GM12878 (cell line): ENCODE data around the gene NUCB1. TPM values are rescaled to one million over a fixed set of nuclear protein-coding genes. Genes with fewer than 3 reads are reported as not detected.

Experiments
- ATAC-seq: fragments of 200-7000 bp; cut with Tn5 transposase; 3 replicates; pipeline ENCODE4 v1.9.1; 2020; ENCODE audit warnings: mild to moderate bottlenecking, moderate library complexity
- BruUV-seq: library from RNA; stranded (reverse); fragments of 400-500 nt; replicated peaks from 2 replicates; lab custom pipeline; 2021; lab: Mats Ljungman, UMichigan
- CTCF ChIA-PET: fragments of 300-600 bp; sonication (Branson Sonifier 250); formaldehyde crosslinking; extraction: SDS; loops from one replicate; lab custom pipeline; 2021; ENCODE audit warnings: inconsistent platforms; lab: Yijun Ruan, JAX
- POLR2A ChIA-PET: fragments of 350-600 bp; formaldehyde crosslinking; extraction: SDS; loops from one replicate; lab custom pipeline; 2021; ENCODE audit warnings: inconsistent platforms; lab: Charles Lee
- RAD21 ChIA-PET: fragments of 300-600 bp; sonication (Branson Sonifier 250); formaldehyde crosslinking; loops from one replicate; lab custom pipeline; 2023; ENCODE audit warnings: antibody characterized with exemption; ENCODE audit not compliant: unreplicated experiment; lab: Charles Lee
- SMC1A ChIA-PET: fragments of 300-600 bp; sonication (Branson Sonifier 250); formaldehyde crosslinking; loops from one replicate; lab custom pipeline; 2023; ENCODE audit not compliant: unreplicated experiment, uncharacterized antibody; lab: Charles Lee
- DNase-seq: peaks from one replicate; pipeline ENCODE4 v3.0.0-alpha.2; 2011; ENCODE audit warnings: low read depth, low spot score
- FAIRE-seq: peaks from 3 replicates; lab custom pipeline; 2011; peaks lifted over from hg19 to GRCh38; lab: Jason Lieb, UNC
- H2AFZ ChIP-seq: 2 replicates; pipeline ENCODE4 v1.6.0; 2011; ENCODE audit warnings: low read depth, low read length, control low read depth; ENCODE audit not compliant: control insufficient read depth
- H3K27ac ChIP-seq: 2 replicates; pipeline ENCODE4 v1.5.1; 2011; ENCODE audit warnings: control low read depth; ENCODE audit not compliant: control insufficient read depth, insufficient read depth
- H3K27me3 ChIP-seq, 2 experiments: replicated peaks in 1 of 2; 2 replicates each; pipeline versions ENCODE4 v1.6.0 to v1.6.1; 2011; ENCODE audit warnings: low read length in 1 of 2; ENCODE audit not compliant: control insufficient read depth in 2 of 2, insufficient read depth in 2 of 2
- H3K36me3 ChIP-seq, 2 experiments: 2 replicates each; pipeline ENCODE4 v1.5.1; 2011; ENCODE audit warnings: low read length in 1 of 2; ENCODE audit not compliant: control insufficient read depth in 2 of 2, insufficient read depth in 2 of 2
- H3K4me1 ChIP-seq: 2 replicates; pipeline ENCODE4 v1.6.1; 2011; ENCODE audit warnings: mild to moderate bottlenecking, low read length, moderate library complexity, mixed read lengths; ENCODE audit not compliant: control insufficient read depth, insufficient read depth
- H3K4me2 ChIP-seq: 2 replicates; pipeline ENCODE4 v1.6.0; 2011; ENCODE audit warnings: control low read depth; ENCODE audit not compliant: control insufficient read depth, insufficient read depth
- H3K4me3 ChIP-seq: fragments of 200-600 bp; sonication (generic); 2 replicates; pipeline ENCODE4 v1.5.1; 2016
- H3K79me2 ChIP-seq: 2 replicates; pipeline ENCODE4 v1.6.0; 2011; ENCODE audit warnings: low read length; ENCODE audit not compliant: control insufficient read depth, insufficient read depth
- H3K9ac ChIP-seq: 2 replicates; pipeline ENCODE4 v1.8.0; 2011; ENCODE audit warnings: low read length, control low read depth, mixed read lengths; ENCODE audit not compliant: control insufficient read depth, insufficient read depth
- H3K9me3 ChIP-seq: replicated peaks from 3 replicates; pipeline ENCODE4 v1.5.1; 2011; ENCODE audit warnings: mild to moderate bottlenecking, low read length; ENCODE audit not compliant: control insufficient read depth, insufficient read depth
- H4K20me1 ChIP-seq: 2 replicates; pipeline ENCODE4 v1.6.0; 2011; ENCODE audit not compliant: control insufficient read depth, insufficient read depth
- MYC ChIP-seq: IDR thresholded peaks from 2 replicates; pipeline ENCODE4 v1.6.1; 2011; ENCODE audit warnings: mild to moderate bottlenecking, low read length, moderate library complexity, inconsistent platforms; ENCODE audit not compliant: insufficient read depth, insufficient replicate concordance, insufficient read length, severe bottlenecking
- NR2C2 ChIP-seq: IDR thresholded peaks from 2 replicates; pipeline ENCODE4 v1.6.1; 2011; ENCODE audit warnings: borderline replicate concordance, low read depth; ENCODE audit not compliant: control insufficient read depth, insufficient read length
- SMARCA5 ChIP-seq: fragments of 450-650 bp; IDR thresholded peaks from 2 replicates; pipeline ENCODE4 v1.6.1; 2017; ENCODE audit warnings: mild to moderate bottlenecking
- SMC3 ChIP-seq: IDR thresholded peaks from 2 replicates; pipeline ENCODE4 v1.6.1; 2011; ENCODE audit warnings: low read length, improper control_type of control experiment, borderline replicate concordance
- SPI1 ChIP-seq: IDR thresholded peaks from 2 replicates; pipeline ENCODE4 v1.6.1; 2011; ENCODE audit warnings: low read depth, mild to moderate bottlenecking, low read length, moderate library complexity, borderline replicate concordance; ENCODE audit not compliant: insufficient read depth
- TCF12 ChIP-seq: IDR thresholded peaks from 2 replicates; pipeline ENCODE4 v1.6.1; 2011; ENCODE audit warnings: low read depth, mild to moderate bottlenecking, low read length
- YY1 ChIP-seq: IDR thresholded peaks from 2 replicates; pipeline ENCODE4 v1.6.1; 2011; ENCODE audit warnings: low read depth, mild to moderate bottlenecking, low read length
- WGBS: methylation state at CpG from one replicate; pipeline ENCODE4 v1.1.6; 2016; ENCODE audit warnings: low lambda C conversion rate; ENCODE audit not compliant: insufficient replicate concordance, insufficient coverage; ENCODE audit errors: missing lambda C conversion rate; 5-methylcytosine and 5-hydroxymethylcytosine counted together
- in situ Hi-C: fragments of 300-500 bp; cut with MboI; formaldehyde crosslinking; loops from 9 replicates; pipeline ENCODE4 v1.14.3; 2018; ENCODE audit warnings: mixed read lengths
- intact Hi-C: fragments of 100-400 bp; cut with micrococcal nuclease; formaldehyde crosslinking; loops from one replicate; pipeline ENCODE4 v1.14.2; 2022; ENCODE audit not compliant: unreplicated experiment
- polyA plus RNA-seq, 11 experiments: library from polyadenylated mRNA; depleted of rRNA in 4 of 11; unstranded in 6 of 11; stranded (reverse) in 5 of 11; fragments of >200 nt; fragmentation: Nextera tagmentation in 4 of 11; fragmentation: Illumina TruSeq in 1 of 11; extraction: Ambion mirVana in 4 of 11; extraction: Trizol in 1 of 11; gene quantifications; 1 replicate in 1 of 11; 2 replicates in 10 of 11; pipeline versions ENCODE4 v1.2.1 to v1.2.3, GENCODE V29; 2011 to 2016; ENCODE audit warnings: inconsistent platforms in 2 of 11, missing spikeins in 2 of 11, low read depth in 1 of 11
- total RNA-seq, 4 experiments: library from RNA; depleted of rRNA in 3 of 4; stranded (reverse); fragments of >200 nt in 3 of 4; fragmentation: Illumina TruSeq in 1 of 4; extraction: Trizol in 1 of 4; gene quantifications; 2 replicates each; pipeline versions ENCODE4 v1.2.1 to v1.2.3, GENCODE V29; 2013 to 2021
- TF ChIP-seq, protein P1 (sequence below): IDR thresholded peaks from 2 replicates; pipeline ENCODE4 v1.6.1; 2012; ENCODE audit warnings: improper control_type of control experiment, low read depth, low read length; ENCODE audit not compliant: insufficient replicate concordance
- TF ChIP-seq, protein P2 (sequence below): fragments of 450-650 bp; IDR thresholded peaks from 2 replicates; pipeline ENCODE4 v1.6.1; 2016; ENCODE audit warnings: mild to moderate bottlenecking

The NUCB1 gene
- total and polyA plus RNA-seq, 10 of the 15 experiments (the other 5 are each of a cell fraction or from before 2014, with no cell fraction given), result 1.8 to 112 (median 44.5) TPM

DNA sequence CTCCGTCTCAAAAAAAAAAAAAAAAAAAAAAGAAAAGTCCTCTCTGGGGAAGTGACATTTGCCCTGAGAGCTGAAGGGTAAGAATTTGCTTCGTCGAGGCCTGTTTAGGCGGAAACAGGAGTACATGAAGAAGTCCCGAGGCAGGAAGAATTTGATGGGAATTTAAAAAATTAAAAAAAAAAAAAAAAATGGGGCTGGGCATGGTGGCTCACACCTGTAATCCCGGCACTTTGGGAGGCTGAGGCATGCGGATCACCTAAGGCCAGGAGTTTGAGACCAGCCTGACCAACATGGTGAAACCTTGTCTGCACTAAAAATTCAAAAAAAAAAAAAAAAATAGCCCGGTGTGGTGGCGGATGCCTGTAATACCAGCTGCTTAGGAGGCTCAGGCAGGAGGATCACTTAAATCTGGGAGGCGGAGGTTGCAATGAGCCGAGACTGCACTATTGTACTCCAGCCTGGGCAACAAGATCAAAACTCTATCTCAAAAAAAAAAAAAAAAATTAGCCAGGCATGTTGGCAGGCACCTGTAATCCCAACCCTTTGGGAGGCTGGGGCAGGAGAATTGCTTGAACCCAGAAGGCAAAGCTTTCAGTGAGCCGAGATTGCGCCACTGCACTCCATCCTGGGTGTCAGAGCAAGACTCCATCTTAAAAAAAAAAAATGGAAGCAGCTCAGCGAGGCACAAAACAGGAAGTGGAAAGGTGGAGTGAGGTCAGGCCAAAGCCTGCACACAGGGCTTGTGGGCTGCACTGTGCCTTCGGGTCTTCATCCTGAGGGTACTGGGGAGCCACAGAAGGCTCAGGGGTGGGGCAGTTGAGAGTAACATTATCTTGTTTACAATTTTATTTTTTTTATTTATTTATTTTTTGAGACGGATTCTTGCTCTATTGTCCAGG is 59.5 kb downstream of the NUCB1 start:
- CTCF ChIA-PET, result interaction anchor here (1.1 to 1.2 kb wide), 2 partner anchors 11 to 85 kb away, joined by 3 read pairs; no protein-coding TSS in a partner anchor
- Histone ChIP-seq H3K4me3 (no peak overlapping the region), H3K9ac (no peak overlapping the region), H3K27ac (no peak overlapping the region), H3K4me1 (peaks cover 28% of the 10 kb centered on the region)
- SMC1A ChIA-PET, result interaction anchor here (2.1 kb wide), 1 partner anchor 59 kb away, joined by 5 read pairs; the partner anchor contains the start of gene NUCB1
- BruUV-seq, result no TSS peak
- DNase-seq, result no peak
- no peak for FAIRE-seq
- TF ChIP-seq SMC3, result no peak
- TF ChIP-seq, protein P1, sequence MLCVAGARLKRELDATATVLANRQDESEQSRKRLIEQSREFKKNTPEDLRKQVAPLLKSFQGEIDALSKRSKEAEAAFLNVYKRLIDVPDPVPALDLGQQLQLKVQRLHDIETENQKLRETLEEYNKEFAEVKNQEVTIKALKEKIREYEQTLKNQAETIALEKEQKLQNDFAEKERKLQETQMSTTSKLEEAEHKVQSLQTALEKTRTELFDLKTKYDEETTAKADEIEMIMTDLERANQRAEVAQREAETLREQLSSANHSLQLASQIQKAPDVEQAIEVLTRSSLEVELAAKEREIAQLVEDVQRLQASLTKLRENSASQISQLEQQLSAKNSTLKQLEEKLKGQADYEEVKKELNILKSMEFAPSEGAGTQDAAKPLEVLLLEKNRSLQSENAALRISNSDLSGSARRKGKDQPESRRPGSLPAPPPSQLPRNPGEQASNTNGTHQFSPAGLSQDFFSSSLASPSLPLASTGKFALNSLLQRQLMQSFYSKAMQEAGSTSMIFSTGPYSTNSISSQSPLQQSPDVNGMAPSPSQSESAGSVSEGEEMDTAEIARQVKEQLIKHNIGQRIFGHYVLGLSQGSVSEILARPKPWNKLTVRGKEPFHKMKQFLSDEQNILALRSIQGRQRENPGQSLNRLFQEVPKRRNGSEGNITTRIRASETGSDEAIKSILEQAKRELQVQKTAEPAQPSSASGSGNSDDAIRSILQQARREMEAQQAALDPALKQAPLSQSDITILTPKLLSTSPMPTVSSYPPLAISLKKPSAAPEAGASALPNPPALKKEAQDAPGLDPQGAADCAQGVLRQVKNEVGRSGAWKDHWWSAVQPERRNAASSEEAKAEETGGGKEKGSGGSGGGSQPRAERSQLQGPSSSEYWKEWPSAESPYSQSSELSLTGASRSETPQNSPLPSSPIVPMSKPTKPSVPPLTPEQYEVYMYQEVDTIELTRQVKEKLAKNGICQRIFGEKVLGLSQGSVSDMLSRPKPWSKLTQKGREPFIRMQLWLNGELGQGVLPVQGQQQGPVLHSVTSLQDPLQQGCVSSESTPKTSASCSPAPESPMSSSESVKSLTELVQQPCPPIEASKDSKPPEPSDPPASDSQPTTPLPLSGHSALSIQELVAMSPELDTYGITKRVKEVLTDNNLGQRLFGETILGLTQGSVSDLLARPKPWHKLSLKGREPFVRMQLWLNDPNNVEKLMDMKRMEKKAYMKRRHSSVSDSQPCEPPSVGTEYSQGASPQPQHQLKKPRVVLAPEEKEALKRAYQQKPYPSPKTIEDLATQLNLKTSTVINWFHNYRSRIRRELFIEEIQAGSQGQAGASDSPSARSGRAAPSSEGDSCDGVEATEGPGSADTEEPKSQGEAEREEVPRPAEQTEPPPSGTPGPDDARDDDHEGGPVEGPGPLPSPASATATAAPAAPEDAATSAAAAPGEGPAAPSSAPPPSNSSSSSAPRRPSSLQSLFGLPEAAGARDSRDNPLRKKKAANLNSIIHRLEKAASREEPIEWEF, result no peak
- TF ChIP-seq SMARCA5, result no peak
- TF ChIP-seq, protein P2, sequence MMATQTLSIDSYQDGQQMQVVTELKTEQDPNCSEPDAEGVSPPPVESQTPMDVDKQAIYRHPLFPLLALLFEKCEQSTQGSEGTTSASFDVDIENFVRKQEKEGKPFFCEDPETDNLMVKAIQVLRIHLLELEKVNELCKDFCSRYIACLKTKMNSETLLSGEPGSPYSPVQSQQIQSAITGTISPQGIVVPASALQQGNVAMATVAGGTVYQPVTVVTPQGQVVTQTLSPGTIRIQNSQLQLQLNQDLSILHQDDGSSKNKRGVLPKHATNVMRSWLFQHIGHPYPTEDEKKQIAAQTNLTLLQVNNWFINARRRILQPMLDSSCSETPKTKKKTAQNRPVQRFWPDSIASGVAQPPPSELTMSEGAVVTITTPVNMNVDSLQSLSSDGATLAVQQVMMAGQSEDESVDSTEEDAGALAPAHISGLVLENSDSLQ, result no peak
- 0 out of 2 replicates have a peak, but pooled peaks have one; percentile 47 for TF ChIP-seq YY1
- peak; percentile 29; the same call in 1 of the 2 replicates for TF ChIP-seq SPI1
- no peak for TF ChIP-seq TCF12
- no peak for TF ChIP-seq MYC
- TF ChIP-seq NR2C2, result no peak
- TF ChIP-seq, all 136 proteins: peak for 2
- POLR2A ChIA-PET, result interaction anchor here (0.6 to 0.9 kb wide), 5 partner anchors 17 to 290 kb away, joined by 3 to 5 read pairs (median 4); no protein-coding TSS in a partner anchor
- Histone ChIP-seq H2AFZ (no peak overlapping the region), H3K36me3 (no peaks in the 10 kb centered on the region; a peak in 1 of 4 replicates), H3K4me2 (no peak overlapping the region), H3K9me3 (no peaks in the 10 kb centered on the region), H3K27me3 (no peaks in the 10 kb centered on the region), H4K20me1 (no peaks in the 10 kb centered on the region), H3K79me2 (peaks cover 32% of the 10 kb centered on the region)
- in situ Hi-C loops (no loop called here), intact Hi-C loops (loop anchor here (10.0 kb wide), 1 partner anchor 325 kb away; the partner anchor contains the start of gene DBP)
- RAD21 ChIA-PET, result interaction anchor here (0.6 kb wide), 1 partner anchor 92 kb away, joined by 4 read pairs; no protein-coding TSS in a partner anchor
- ATAC-seq, result no peak
- 90% methylated on average over 14 of the region's 16 CpGs for WGBS
